ENCODE measurements around the gene TSPAN9.

Gene TSPAN9

GRCh38 chr12:3205742-3206519, 128.8 kb downstream of the TSPAN9 start:
- no peaks in the 10 kb centered on the region for H3K4me1 ChIP-seq
- no peak for TF ChIP-seq CTCF (IDR thresholded peaks at IDR 0.05)
- H3K4me3 ChIP-seq (ENCODE audit: low read depth, low read length): no peak overlapping the region
- H3K36me3 ChIP-seq (ENCODE audit: control insufficient read depth, insufficient read depth, low read length): no peaks in the 10 kb centered on the region
- H3K79me2 ChIP-seq: peaks cover 31% of the 10 kb centered on the region
- H3K9ac ChIP-seq: no peak overlapping the region
- H3K9me3 ChIP-seq (ENCODE audit: control insufficient read depth, low read length): no peaks in the 10 kb centered on the region
- H3K4me2 ChIP-seq (ENCODE audit: low read length): no peak overlapping the region
- no peak overlapping the region for H3K27ac ChIP-seq
- no peaks in the 10 kb centered on the region for H3K27me3 ChIP-seq (ENCODE audit: control insufficient read depth, insufficient read depth, low read length)
- no peak overlapping the region for H2AFZ ChIP-seq

- Histone ChIP-seq H3K36me3 (ENCODE audit: control insufficient read depth, insufficient read depth, low read length) (no peaks in the 10 kb centered on the region), H3K27ac (no peak overlapping the region), H3K4me1 (no peaks in the 10 kb centered on the region), H3K9me3 (ENCODE audit: control insufficient read depth, low read length) (no peaks in the 10 kb centered on the region), H3K4me3 (ENCODE audit: low read depth, low read length) (no peak overlapping the region), H3K9ac (no peak overlapping the region), H2AFZ (no peak overlapping the region), H3K4me2 (ENCODE audit: low read length) (no peak overlapping the region), H3K27me3 (ENCODE audit: control insufficient read depth, insufficient read depth, low read length) (no peaks in the 10 kb centered on the region), H3K79me2 (peaks cover 31% of the 10 kb centered on the region)
- TF ChIP-seq CTCF (IDR thresholded peaks at IDR 0.05): no peak
Measured at GRCh38 chr12:3206536-3207072, 129.4 kb downstream of the TSPAN9 start.

GRCh38 chr12:3207175-3207574, 130.0 kb downstream of the TSPAN9 start:
- Histone ChIP-seq H3K9me3 (ENCODE audit: control insufficient read depth, low read length) (no peaks in the 10 kb centered on the region), H3K27ac (no peak overlapping the region), H3K4me1 (no peaks in the 10 kb centered on the region), H3K4me3 (ENCODE audit: low read depth, low read length) (no peak overlapping the region), H3K27me3 (ENCODE audit: control insufficient read depth, insufficient read depth, low read length) (no peaks in the 10 kb centered on the region), H2AFZ (no peak overlapping the region), H3K9ac (no peak overlapping the region), H3K79me2 (peaks cover 31% of the 10 kb centered on the region), H3K4me2 (ENCODE audit: low read length) (no peak overlapping the region), H3K36me3 (ENCODE audit: control insufficient read depth, insufficient read depth, low read length) (no peaks in the 10 kb centered on the region)
- no peak for TF ChIP-seq CTCF (IDR thresholded peaks at IDR 0.05)

- Histone ChIP-seq H3K27ac (no peak overlapping the region), H3K9ac (no peak overlapping the region), H3K4me1 (no peaks in the 10 kb centered on the region), H3K4me3 (ENCODE audit: low read depth, low read length) (no peak overlapping the region), H3K9me3 (ENCODE audit: control insufficient read depth, low read length) (no peaks in the 10 kb centered on the region), H3K4me2 (ENCODE audit: low read length) (no peak overlapping the region), H2AFZ (no peak overlapping the region), H3K27me3 (ENCODE audit: control insufficient read depth, insufficient read depth, low read length) (no peaks in the 10 kb centered on the region), H3K79me2 (peaks cover 31% of the 10 kb centered on the region), H3K36me3 (ENCODE audit: control insufficient read depth, insufficient read depth, low read length) (no peaks in the 10 kb centered on the region)
- no peak for TF ChIP-seq CTCF (IDR thresholded peaks at IDR 0.05)
Measured at GRCh38 chr12:3207858-3208257, 130.7 kb downstream of the TSPAN9 start.

- no peak overlapping the region for H3K9ac ChIP-seq
Measured at GRCh38 chr12:3213188-3213587, 136.0 kb downstream of the TSPAN9 start.

More at GRCh38 chr12:3213188-3213587, 136.0 kb downstream of the TSPAN9 start:
- no peak overlapping the region for H3K27ac ChIP-seq
- H3K9me3 ChIP-seq (ENCODE audit: control insufficient read depth, low read length): no peaks in the 10 kb centered on the region
- peaks cover 3% of the 10 kb centered on the region for H3K4me1 ChIP-seq
- H3K36me3 ChIP-seq (ENCODE audit: control insufficient read depth, insufficient read depth, low read length): no peaks in the 10 kb centered on the region
- no peak overlapping the region for H3K4me3 ChIP-seq (ENCODE audit: low read depth, low read length)
- no peak overlapping the region for H3K4me2 ChIP-seq (ENCODE audit: low read length)
- H3K27me3 ChIP-seq (ENCODE audit: control insufficient read depth, insufficient read depth, low read length): no peaks in the 10 kb centered on the region
- H3K79me2 ChIP-seq: peaks cover 4% of the 10 kb centered on the region
- TF ChIP-seq CTCF (IDR thresholded peaks at IDR 0.05): no peak
- H2AFZ ChIP-seq: no peak overlapping the region
